HepG2 (cell line): ENCODE measurements around the gene RGS6. TPM values are rescaled to one million over a fixed set of nuclear protein-coding genes. Genes with fewer than 3 reads are reported as not detected.

Experiments
- ATAC-seq: fragments of 200-7000 bp; cut with Tn5 transposase; 3 replicates; pipeline ENCODE4 v1.9.1; 2020; ENCODE audit warnings: mild to moderate bottlenecking, moderate library complexity
- BruUV-seq: library from RNA; stranded (reverse); fragments of 400-500 nt; replicated peaks from 2 replicates; lab custom pipeline; 2021; lab: Mats Ljungman, UMichigan
- CTCF ChIA-PET: fragments of 300-600 bp; formaldehyde crosslinking; extraction: SDS; loops from one replicate; lab custom pipeline; 2021; ENCODE audit warnings: low total read pairs, inconsistent platforms, low intra/inter-chr PET ratio; lab: Yijun Ruan, JAX
- POLR2A ChIA-PET: fragments of 350-600 bp; sonication (Branson Sonifier 250); formaldehyde crosslinking; loops from one replicate; lab custom pipeline; 2020; ENCODE audit warnings: antibody characterized with exemption, inconsistent platforms; lab: Yijun Ruan, JAX
- DNase-seq: peaks from one replicate; pipeline ENCODE4 v3.0.0-alpha.2; 2015; ENCODE audit warnings: low spot score
- FAIRE-seq: peaks from 3 replicates; lab custom pipeline; 2011; peaks lifted over from hg19 to GRCh38; lab: Jason Lieb, UNC
- H2AFZ ChIP-seq: one replicate; pipeline ENCODE4 v1.6.1; 2011; ENCODE audit warnings: low read length, inconsistent platforms
- H3K27ac ChIP-seq: fragments of 300-600 bp; 3 replicates; pipeline ENCODE4 v1.8.0; 2011; ENCODE audit warnings: mixed run types, mild to moderate bottlenecking, mixed read lengths, low read length, inconsistent platforms; ENCODE audit not compliant: insufficient read depth; ENCODE audit errors: extremely low read length
- H3K27me3 ChIP-seq, 2 experiments: fragments of 200-600 bp in 1 of 2; 2 replicates in 1 of 2; 3 replicates in 1 of 2; pipeline versions ENCODE4 v1.6.0 to v1.8.0; 2011; ENCODE audit warnings: low read length in 2 of 2, mild to moderate bottlenecking in 2 of 2, moderate library complexity in 2 of 2, inconsistent platforms in 1 of 2; ENCODE audit not compliant: insufficient read depth in 2 of 2, control insufficient read depth in 1 of 2
- H3K36me3 ChIP-seq, 2 experiments: fragments of 200-600 bp in 1 of 2; replicated peaks in 1 of 2; 2 replicates in 1 of 2; 3 replicates in 1 of 2; pipeline versions ENCODE4 v1.5.1 to v1.8.0; 2011; ENCODE audit warnings: low read length in 2 of 2, inconsistent platforms in 1 of 2; ENCODE audit not compliant: insufficient read depth in 2 of 2, control insufficient read depth in 1 of 2
- H3K4me1 ChIP-seq: 2 replicates; pipeline ENCODE4 v1.5.1; 2012; ENCODE audit warnings: low read length, inconsistent platforms; ENCODE audit not compliant: insufficient read depth
- H3K4me2 ChIP-seq: 2 replicates; pipeline ENCODE4 v1.6.0; 2011; ENCODE audit warnings: low read depth, low read length, inconsistent platforms
- H3K4me3 ChIP-seq, 3 experiments: fragments of 200-600 bp in 1 of 3; sonication (generic), shearing (Covaris generic) in 1 of 3; replicated peaks in 1 of 3; 2 replicates each; pipeline ENCODE4 v1.5.1; 2011 to 2016; ENCODE audit warnings: low read length in 3 of 3, inconsistent platforms in 2 of 3, low read depth in 2 of 3, mild to moderate bottlenecking in 2 of 3, control low read depth in 1 of 3, mixed read lengths in 1 of 3; ENCODE audit not compliant: insufficient read depth in 1 of 3
- H3K79me2 ChIP-seq: one replicate; pipeline ENCODE4 v1.6.1; 2011; ENCODE audit warnings: low read length, inconsistent platforms; ENCODE audit not compliant: insufficient read depth
- H3K9ac ChIP-seq: 2 replicates; pipeline ENCODE4 v1.6.0; 2011; ENCODE audit warnings: mild to moderate bottlenecking, low read depth, low read length, inconsistent platforms; ENCODE audit not compliant: insufficient read depth
- H3K9me3 ChIP-seq: 2 replicates; pipeline ENCODE4 v1.5.1; 2012; ENCODE audit warnings: mild to moderate bottlenecking, low read length
- H4K20me1 ChIP-seq: 2 replicates; pipeline ENCODE4 v1.6.0; 2011; ENCODE audit warnings: inconsistent platforms, mild to moderate bottlenecking, low read length, moderate library complexity; ENCODE audit not compliant: insufficient read depth
- ARNT ChIP-seq: fragments of 450-650 bp; IDR thresholded peaks from 2 replicates; pipeline ENCODE4 v1.6.1; 2017
- DMTF1 ChIP-seq: sonication (generic); formaldehyde crosslinking; IDR thresholded peaks from 2 replicates; pipeline ENCODE4 v1.4.0; 2020; ENCODE audit warnings: mild to moderate bottlenecking, missing genetic modification reagents
- DPF2 ChIP-seq: sonication (generic); formaldehyde crosslinking; IDR thresholded peaks from 2 replicates; pipeline ENCODE4 v1.4.0; 2020; ENCODE audit warnings: mild to moderate bottlenecking, low read depth, missing genetic modification reagents, borderline replicate concordance
- RAD21 ChIP-seq: fragments of 450-650 bp; formaldehyde crosslinking; IDR thresholded peaks from 2 replicates; pipeline ENCODE4 v1.5.0; 2020; ENCODE audit warnings: mild to moderate bottlenecking
- SP4 ChIP-seq: sonication (generic); formaldehyde crosslinking; IDR thresholded peaks from 2 replicates; pipeline ENCODE4 v1.8.1; 2023; ENCODE audit warnings: mild to moderate bottlenecking, missing genetic modification reagents
- ZBTB14 ChIP-seq: sonication (generic); formaldehyde crosslinking; IDR thresholded peaks from 2 replicates; pipeline ENCODE4 v1.4.0; 2020; ENCODE audit warnings: missing genetic modification reagents
- ZFP1 ChIP-seq: IDR thresholded peaks from 2 replicates; pipeline ENCODE4 v1.6.1; 2016
- WGBS: methylation state at CpG from one replicate; pipeline ENCODE4 v1.1.6; 2017; ENCODE audit warnings: low lambda C conversion rate; 5-methylcytosine and 5-hydroxymethylcytosine counted together
- in situ Hi-C: cut with HindIII; loops from 2 replicates; pipeline ENCODE4 v1.10.0; 2017; ENCODE audit warnings: low pct_unique_long_range_greater_than_20kb; ENCODE audit not compliant: extremely low pct_ligation_motif_present
- intact Hi-C: fragments of 100-400 bp; cut with micrococcal nuclease; formaldehyde crosslinking; loops from one replicate; pipeline ENCODE4 v1.10.0; 2022; ENCODE audit not compliant: unreplicated experiment
- polyA plus RNA-seq, 8 experiments: library from polyadenylated mRNA; depleted of rRNA in 3 of 8; stranded (reverse) in 7 of 8; unstranded in 1 of 8; fragments of >200 nt; fragmentation: Illumina TruSeq in 4 of 8; extraction: Trizol in 4 of 8; gene quantifications; 2 replicates each; pipeline versions ENCODE4 v1.2.1 to v1.2.3, GENCODE V29; 2011 to 2016; ENCODE audit warnings: low read depth in 4 of 8, missing spikeins in 1 of 8, mixed read lengths in 1 of 8; ENCODE audit not compliant: insufficient read depth in 1 of 8
- total RNA-seq, 5 experiments: library from RNA; depleted of rRNA; stranded (reverse); fragments of >200 nt; fragmentation: Illumina TruSeq; extraction: Trizol; gene quantifications; 2 replicates each; pipeline ENCODE4 v1.2.3, GENCODE V29; 2016; ENCODE audit warnings: low read depth in 1 of 5

Gene RGS6
- total and polyA plus RNA-seq, 2 of the 13 experiments (the other 11 are each of a cell fraction or from before 2014, with no cell fraction given), result not detected

GRCh38 chr14:72014486-72014885 is 82.3 kb downstream of the RGS6 start:
- Histone ChIP-seq H3K4me1 (no peaks in the 10 kb centered on the region), H4K20me1 (no peaks in the 10 kb centered on the region), H3K9me3 (no peaks in the 10 kb centered on the region), H2AFZ (no peak overlapping the region), H3K4me3 (no peak overlapping the region), H3K79me2 (no peaks in the 10 kb centered on the region), H3K4me2 (no peak overlapping the region), H3K27ac (no peak overlapping the region), H3K27me3 (no peaks in the 10 kb centered on the region), H3K36me3 (no peaks in the 10 kb centered on the region), H3K9ac (no peak overlapping the region)
- TF ChIP-seq ARNT (no peak), ZFP1 (CRISPR knock-in tag) (no peak), DPF2 (CRISPR knock-in tag) (no peak), RAD21 (CRISPR knock-in tag) (no peak), DMTF1 (CRISPR knock-in tag) (no peak), SP4 (CRISPR knock-in tag) (no peak), ZBTB14 (no peak)
- no TSS peak for BruUV-seq
- in situ Hi-C loops (no loop called here), intact Hi-C loops (no loop called here)
- WGBS, result under 1% methylated on average over 5 of the region's 5 CpGs
- CTCF ChIA-PET, result no interaction called here
- POLR2A ChIA-PET, result no interaction called here
- FAIRE-seq (no peak), DNase-seq (no peak), ATAC-seq (no peak)
